Osteoblast (primary cell): Measurements from ENCODE around the gene EGR2. TPM values are rescaled to one million over a fixed set of nuclear protein-coding genes. Genes with fewer than 3 reads are reported as not detected.
A peak's percentile ranks its signal among the peaks of the same experiment; 100 is the strongest.

Experiments
- DNase-seq: peaks from one replicate; pipeline ENCODE4 v3.0.0; 2011; ENCODE audit warnings: low spot score, mixed read lengths; ENCODE audit not compliant: insufficient read length; ENCODE audit errors: missing footprints
- H2AFZ ChIP-seq: 2 replicates; pipeline ENCODE4 v1.6.0; 2011; ENCODE audit warnings: mild to moderate bottlenecking, low read length
- H3K27ac ChIP-seq: 2 replicates; pipeline ENCODE4 v1.5.1; 2011; ENCODE audit warnings: mild to moderate bottlenecking, low read depth, low read length, moderate library complexity
- H3K27me3 ChIP-seq: 2 replicates; pipeline ENCODE4 v1.6.0; 2012; ENCODE audit warnings: mild to moderate bottlenecking, control low read depth, inconsistent platforms, low read length, moderate library complexity; ENCODE audit not compliant: insufficient read depth
- H3K36me3 ChIP-seq: 2 replicates; pipeline ENCODE4 v1.5.1; 2011; ENCODE audit warnings: mild to moderate bottlenecking, low read length, control low read depth, moderate library complexity; ENCODE audit not compliant: insufficient read depth
- H3K4me1 ChIP-seq: 2 replicates; pipeline ENCODE4 v1.5.1; 2011; ENCODE audit warnings: mild to moderate bottlenecking, low read length, control low read depth, moderate library complexity; ENCODE audit not compliant: insufficient read depth
- H3K4me2 ChIP-seq: 2 replicates; pipeline ENCODE4 v1.6.0; 2011; ENCODE audit warnings: mild to moderate bottlenecking, low read length; ENCODE audit not compliant: insufficient read depth
- H3K4me3 ChIP-seq: fragments of 200-600 bp; sonication (generic); 3 replicates; pipeline ENCODE4 v1.5.1; 2012; ENCODE audit warnings: mild to moderate bottlenecking, low read length, inconsistent platforms; ENCODE audit not compliant: insufficient read depth
- H3K79me2 ChIP-seq: 2 replicates; pipeline ENCODE4 v1.6.0; 2012; ENCODE audit warnings: mild to moderate bottlenecking, low read length, control low read depth, inconsistent platforms; ENCODE audit not compliant: insufficient read depth
- H3K9me3 ChIP-seq: 2 replicates; pipeline ENCODE4 v1.5.1; 2011; ENCODE audit warnings: low read depth, low read length, control low read depth
- H4K20me1 ChIP-seq: 2 replicates; pipeline ENCODE4 v1.6.0; 2012; ENCODE audit warnings: mild to moderate bottlenecking, low read length, control low read depth; ENCODE audit not compliant: insufficient read depth
- CTCF ChIP-seq: IDR thresholded peaks from 2 replicates; pipeline ENCODE4 v1.5.1; 2011; ENCODE audit warnings: mild to moderate bottlenecking, low read depth, low read length, moderate library complexity; ENCODE audit errors: extremely low read depth
- total RNA-seq: library from RNA; depleted of rRNA; stranded (reverse); fragments of >200 nt; gene quantifications from 2 replicates; pipeline ENCODE4 v1.2.3, GENCODE V29; 2012

The EGR2 gene
- total RNA-seq, 1 donor, result 3.6 TPM

- H3K79me2 ChIP-seq, result no peaks in the 10 kb centered on the region
- H3K27me3 ChIP-seq, result no peaks in the 10 kb centered on the region
- no peaks in the 10 kb centered on the region for H4K20me1 ChIP-seq
- peak overlapping the region; percentile 2 for H2AFZ ChIP-seq
- DNase-seq, result no peak
- H3K27ac ChIP-seq, result no peak overlapping the region
- H3K9me3 ChIP-seq, result no peaks in the 10 kb centered on the region
- H3K36me3 ChIP-seq, result no peaks in the 10 kb centered on the region
- no peak overlapping the region for H3K4me3 ChIP-seq
- TF ChIP-seq CTCF, result no peak
- no peak overlapping the region for H3K4me2 ChIP-seq
- peaks cover 3% of the 10 kb centered on the region for H3K4me1 ChIP-seq
These were observed 46.5 kb downstream of the EGR2 start for GRCh38 chr10:62769574-62770242.

GRCh38 chr10:62766386-62766785 lies 49.8 kb downstream of the EGR2 start:
- Histone ChIP-seq H3K27me3 (no peaks in the 10 kb centered on the region), H3K4me2 (no peak overlapping the region), H2AFZ (no peak overlapping the region), H3K79me2 (no peaks in the 10 kb centered on the region), H3K27ac (no peak overlapping the region), H3K4me1 (no peaks in the 10 kb centered on the region), H3K36me3 (no peaks in the 10 kb centered on the region), H3K9me3 (no peaks in the 10 kb centered on the region), H4K20me1 (no peaks in the 10 kb centered on the region), H3K4me3 (no peak overlapping the region)
- no peak for DNase-seq
- no peak for TF ChIP-seq CTCF

DNA sequence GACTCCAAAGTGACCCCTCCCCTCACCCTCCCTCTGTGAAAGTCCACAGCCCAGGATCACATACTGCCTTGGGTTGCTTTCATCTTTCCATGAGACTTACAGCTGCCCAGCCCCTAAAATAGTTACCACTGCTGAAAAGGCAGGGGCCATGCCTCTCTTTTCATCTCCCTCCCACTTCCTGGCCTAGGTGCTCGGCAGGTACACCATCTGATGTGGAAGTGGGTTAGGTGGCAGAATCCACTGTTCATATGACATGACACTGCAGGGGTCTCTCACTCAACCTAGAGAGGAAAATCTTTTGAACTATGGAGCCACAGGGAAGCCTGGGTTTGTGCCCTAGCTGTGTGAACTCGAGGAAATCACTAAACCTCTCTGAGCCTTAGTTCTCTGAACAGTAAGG lies 50.4 kb downstream of the EGR2 start:
- DNase-seq, result no peak

DNA sequence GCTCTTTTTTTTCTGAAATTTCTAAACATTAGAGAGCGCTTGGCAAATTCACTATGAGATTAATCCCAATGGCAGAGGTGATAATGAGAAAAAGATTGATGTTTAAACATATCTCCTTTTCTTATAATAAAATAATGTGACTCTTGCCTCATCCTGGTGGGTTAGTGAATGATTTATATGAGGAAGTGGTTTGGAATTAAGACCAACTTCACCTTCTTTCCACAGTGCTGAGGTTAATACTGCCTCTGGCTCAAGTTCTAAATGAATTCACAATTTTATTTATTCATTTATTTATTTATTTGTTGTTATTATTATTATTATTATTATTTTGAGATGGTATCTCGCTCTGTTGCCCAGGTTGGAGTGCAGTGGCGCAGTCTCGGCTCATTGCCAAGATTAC lies 52.2 kb downstream of the EGR2 start:
- Histone ChIP-seq H3K79me2 (no peaks in the 10 kb centered on the region), H3K9me3 (no peaks in the 10 kb centered on the region), H3K4me2 (no peak overlapping the region), H4K20me1 (no peaks in the 10 kb centered on the region), H3K27me3 (no peaks in the 10 kb centered on the region), H3K36me3 (no peaks in the 10 kb centered on the region), H2AFZ (no peak overlapping the region), H3K4me3 (no peak overlapping the region), H3K4me1 (no peaks in the 10 kb centered on the region), H3K27ac (no peak overlapping the region)
- no peak for TF ChIP-seq CTCF
- no peak for DNase-seq

More for the DNA sequence above, 50.4 kb downstream of the EGR2 start:
- no peaks in the 10 kb centered on the region for H3K27me3 ChIP-seq
- H3K36me3 ChIP-seq, result no peaks in the 10 kb centered on the region
- TF ChIP-seq CTCF, result no peak
- H3K79me2 ChIP-seq, result no peaks in the 10 kb centered on the region
- no peak overlapping the region for H3K4me3 ChIP-seq
- no peak overlapping the region for H3K27ac ChIP-seq
- no peaks in the 10 kb centered on the region for H3K9me3 ChIP-seq
- H4K20me1 ChIP-seq, result no peaks in the 10 kb centered on the region
- H2AFZ ChIP-seq, result no peak overlapping the region
- no peaks in the 10 kb centered on the region for H3K4me1 ChIP-seq
- no peak overlapping the region for H3K4me2 ChIP-seq
